ENCODE results near the gene ADAMTS18. TPM values are rescaled to one million over a fixed set of nuclear protein-coding genes. Genes with fewer than 3 reads are reported as not detected.

Gene ADAMTS18
- total RNA-seq, 2 donors from 2014 or later: 0.52 to 2.6 TPM

DNA sequence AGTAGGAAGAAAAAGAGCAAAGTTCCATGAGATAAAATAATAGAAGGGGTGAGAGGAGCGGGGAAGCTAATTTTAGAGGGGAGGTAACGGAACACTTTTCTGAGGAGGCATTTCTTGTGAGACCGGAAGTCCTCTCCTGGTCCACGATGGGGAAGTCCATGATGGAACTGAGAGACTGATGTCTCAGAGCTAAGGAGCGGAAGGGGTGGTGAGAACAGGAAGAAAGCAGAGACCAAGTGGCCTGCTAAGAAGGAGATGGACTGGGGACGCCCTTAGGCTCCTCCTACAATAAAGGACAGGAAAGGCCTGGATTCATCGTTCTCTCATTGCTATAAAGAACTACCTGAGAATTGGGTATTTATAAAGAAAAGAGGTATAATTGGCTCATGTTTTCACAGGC is 59.4 kb downstream of the ADAMTS18 start:
- H3K4me1 ChIP-seq: peaks cover 15% of the 10 kb centered on the region
- no peak for DNase-seq
- no peak overlapping the region for H3K27ac ChIP-seq
- no peaks in the 10 kb centered on the region for H3K9me3 ChIP-seq
- H3K4me3 ChIP-seq: no peak overlapping the region
- ATAC-seq: no peak
- TF ChIP-seq POLR2A (IDR thresholded peaks at IDR 0.05): no peak
- TF ChIP-seq, protein P1, sequence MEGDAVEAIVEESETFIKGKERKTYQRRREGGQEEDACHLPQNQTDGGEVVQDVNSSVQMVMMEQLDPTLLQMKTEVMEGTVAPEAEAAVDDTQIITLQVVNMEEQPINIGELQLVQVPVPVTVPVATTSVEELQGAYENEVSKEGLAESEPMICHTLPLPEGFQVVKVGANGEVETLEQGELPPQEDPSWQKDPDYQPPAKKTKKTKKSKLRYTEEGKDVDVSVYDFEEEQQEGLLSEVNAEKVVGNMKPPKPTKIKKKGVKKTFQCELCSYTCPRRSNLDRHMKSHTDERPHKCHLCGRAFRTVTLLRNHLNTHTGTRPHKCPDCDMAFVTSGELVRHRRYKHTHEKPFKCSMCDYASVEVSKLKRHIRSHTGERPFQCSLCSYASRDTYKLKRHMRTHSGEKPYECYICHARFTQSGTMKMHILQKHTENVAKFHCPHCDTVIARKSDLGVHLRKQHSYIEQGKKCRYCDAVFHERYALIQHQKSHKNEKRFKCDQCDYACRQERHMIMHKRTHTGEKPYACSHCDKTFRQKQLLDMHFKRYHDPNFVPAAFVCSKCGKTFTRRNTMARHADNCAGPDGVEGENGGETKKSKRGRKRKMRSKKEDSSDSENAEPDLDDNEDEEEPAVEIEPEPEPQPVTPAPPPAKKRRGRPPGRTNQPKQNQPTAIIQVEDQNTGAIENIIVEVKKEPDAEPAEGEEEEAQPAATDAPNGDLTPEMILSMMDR (IDR thresholded peaks at IDR 0.05): no peak
- intact Hi-C loops (cut with DNase I): no loop called here
- no peaks in the 10 kb centered on the region for H3K27me3 ChIP-seq
- WGBS, 2 donors: 96% methylated on average over 7 of the region's 7 CpGs
- H3K36me3 ChIP-seq (replicated peaks in 1 of 2; ENCODE audit: insufficient read depth in 1 of 2, low read depth in 2 of 2): no peaks in the 10 kb centered on the region

DNA sequence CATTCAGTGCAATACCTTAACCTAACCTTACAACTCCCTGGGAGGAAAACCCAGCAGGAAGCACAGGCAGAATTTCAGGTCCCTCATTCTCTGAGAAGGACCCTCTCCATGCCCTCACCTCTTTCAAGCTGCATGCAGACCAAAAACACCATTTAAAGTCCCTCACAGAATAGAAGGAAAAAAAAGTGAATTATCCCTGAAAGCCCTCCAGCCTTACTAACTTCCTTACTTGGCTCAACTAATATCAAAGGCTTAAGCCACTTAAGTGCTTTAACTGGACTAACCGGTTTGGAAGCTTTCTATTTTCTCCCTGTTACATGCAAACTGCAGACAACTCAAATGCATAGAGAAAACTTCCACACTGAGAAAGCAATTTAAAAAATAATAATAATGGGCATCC is 60.5 kb downstream of the ADAMTS18 start:
- no peak for ATAC-seq
- peaks cover 15% of the 10 kb centered on the region for H3K4me1 ChIP-seq
- TF ChIP-seq, protein P1 (IDR thresholded peaks at IDR 0.05): no peak
- no peak for TF ChIP-seq POLR2A (IDR thresholded peaks at IDR 0.05)
- no peak overlapping the region for H3K27ac ChIP-seq
- H3K36me3 ChIP-seq (replicated peaks in 1 of 2; ENCODE audit: insufficient read depth in 1 of 2, low read depth in 2 of 2): no peaks in the 10 kb centered on the region
- intact Hi-C loops (cut with DNase I): no loop called here
- WGBS, 2 donors: 0% methylated on average over 1 of the region's 1 CpG
- H3K27me3 ChIP-seq: no peaks in the 10 kb centered on the region
- no peak for DNase-seq
- no peaks in the 10 kb centered on the region for H3K9me3 ChIP-seq
- no peak overlapping the region for H3K4me3 ChIP-seq

DNA sequence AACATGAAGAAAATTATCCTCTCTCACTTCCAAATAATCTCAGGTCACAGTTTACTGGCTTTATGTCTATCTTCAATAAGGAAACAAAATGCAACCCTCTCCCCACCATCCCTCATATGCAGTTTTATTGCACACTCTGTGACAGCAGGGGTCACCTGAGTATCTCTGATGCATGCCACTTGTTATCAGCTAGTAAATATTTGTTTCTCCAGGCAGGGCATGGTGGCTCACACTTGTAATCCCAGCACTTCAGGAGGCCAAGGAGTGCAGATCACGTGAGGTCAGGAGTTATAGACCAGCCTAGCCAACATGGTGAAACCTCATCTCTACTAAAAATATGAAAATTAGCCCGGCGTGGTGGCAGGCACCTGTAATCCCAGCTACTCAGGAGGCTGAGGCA is 61.1 kb downstream of the ADAMTS18 start:
- Histone ChIP-seq H3K36me3 (replicated peaks in 1 of 2; ENCODE audit: insufficient read depth in 1 of 2, low read depth in 2 of 2) (no peaks in the 10 kb centered on the region), H3K9me3 (no peaks in the 10 kb centered on the region), H3K27ac (no peak overlapping the region), H3K4me1 (peaks cover 15% of the 10 kb centered on the region), H3K27me3 (no peaks in the 10 kb centered on the region), H3K4me3 (no peak overlapping the region)
- no peak for DNase-seq
- intact Hi-C loops (cut with DNase I): no loop called here
- ATAC-seq: no peak
- TF ChIP-seq POLR2A (IDR thresholded peaks at IDR 0.05): no peak
- TF ChIP-seq, protein P1 (IDR thresholded peaks at IDR 0.05): no peak
- WGBS, 2 donors: 68 to 71% methylated on average over 3 of the region's 3 CpGs

DNA sequence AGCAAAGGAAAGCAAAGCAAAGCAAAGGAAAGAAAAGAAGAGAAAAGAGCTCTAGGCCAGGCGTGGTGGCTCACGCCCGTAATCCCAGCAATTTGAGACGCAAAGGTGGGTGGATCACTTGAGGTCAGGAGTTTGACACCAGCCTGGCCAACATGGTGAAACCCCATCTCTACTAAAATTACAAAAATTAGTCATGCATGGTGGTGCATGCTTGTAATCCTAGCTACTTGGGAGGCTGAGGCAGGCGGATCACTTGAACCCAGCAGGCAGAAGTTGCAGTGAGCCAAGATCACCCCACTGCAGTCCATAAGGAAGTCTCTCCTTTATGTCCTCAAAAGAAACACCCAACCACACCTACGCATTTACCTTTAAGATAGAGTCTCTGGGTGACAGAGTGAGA is 70.1 kb downstream of the ADAMTS18 start:
- Histone ChIP-seq H3K36me3 (replicated peaks in 1 of 2; ENCODE audit: insufficient read depth in 1 of 2, low read depth in 2 of 2) (no peaks in the 10 kb centered on the region), H3K4me1 (no peaks in the 10 kb centered on the region), H3K27ac (no peak overlapping the region), H3K27me3 (no peaks in the 10 kb centered on the region), H3K4me3 (no peak overlapping the region), H3K9me3 (no peaks in the 10 kb centered on the region)
- TF ChIP-seq, protein P1 (IDR thresholded peaks at IDR 0.05): no peak
- TF ChIP-seq POLR2A (IDR thresholded peaks at IDR 0.05): no peak
- DNase-seq: no peak
- WGBS, 2 donors: 72 to 92% methylated on average over 5 to 6 of the region's 6 CpGs
- intact Hi-C loops (cut with DNase I): no loop called here
- no peak for ATAC-seq

DNA sequence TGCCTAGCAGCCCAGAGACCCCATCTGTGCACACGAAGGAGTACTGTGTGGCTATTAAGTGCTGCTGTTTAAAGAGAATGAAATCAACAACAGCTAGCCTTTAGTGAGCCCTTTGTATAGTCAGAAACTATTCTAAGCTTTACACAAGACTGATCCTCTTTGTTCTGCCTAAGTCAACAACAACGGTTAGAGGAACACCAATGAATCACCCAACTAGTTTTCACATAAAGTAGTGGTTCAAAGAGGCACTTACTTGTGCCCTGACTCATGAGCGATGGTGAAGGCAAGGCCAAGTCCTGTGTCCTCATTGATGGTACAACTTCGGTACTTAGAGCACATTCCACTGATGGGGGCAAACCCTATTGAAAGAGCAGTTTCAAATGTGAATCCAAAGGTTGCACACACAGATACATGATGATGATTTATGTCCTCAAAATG is 75.8 kb downstream of the ADAMTS18 start:
- Histone ChIP-seq H3K27ac (no peak overlapping the region), H3K4me3 (no peak overlapping the region)

More for the DNA sequence above, 75.8 kb downstream of the ADAMTS18 start:
- intact Hi-C loops (cut with DNase I): no loop called here
- DNase-seq (no peak), ATAC-seq (no peak)
- no peaks in the 10 kb centered on the region for H3K36me3 ChIP-seq (replicated peaks in 1 of 2; ENCODE audit: insufficient read depth in 1 of 2, low read depth in 2 of 2)
- no peaks in the 10 kb centered on the region for H3K9me3 ChIP-seq
- WGBS, 2 donors: 20 to 32% methylated on average over 4 of the region's 4 CpGs
- TF ChIP-seq, protein P1 (IDR thresholded peaks at IDR 0.05): no peak
- no peak for TF ChIP-seq POLR2A (IDR thresholded peaks at IDR 0.05)
- H3K4me1 ChIP-seq: no peaks in the 10 kb centered on the region
- H3K27me3 ChIP-seq: no peaks in the 10 kb centered on the region

All from body of pancreas (tissue), 4 donors.